ENCODE measurements around the gene IGF1R.

The IGF1R gene

DNA sequence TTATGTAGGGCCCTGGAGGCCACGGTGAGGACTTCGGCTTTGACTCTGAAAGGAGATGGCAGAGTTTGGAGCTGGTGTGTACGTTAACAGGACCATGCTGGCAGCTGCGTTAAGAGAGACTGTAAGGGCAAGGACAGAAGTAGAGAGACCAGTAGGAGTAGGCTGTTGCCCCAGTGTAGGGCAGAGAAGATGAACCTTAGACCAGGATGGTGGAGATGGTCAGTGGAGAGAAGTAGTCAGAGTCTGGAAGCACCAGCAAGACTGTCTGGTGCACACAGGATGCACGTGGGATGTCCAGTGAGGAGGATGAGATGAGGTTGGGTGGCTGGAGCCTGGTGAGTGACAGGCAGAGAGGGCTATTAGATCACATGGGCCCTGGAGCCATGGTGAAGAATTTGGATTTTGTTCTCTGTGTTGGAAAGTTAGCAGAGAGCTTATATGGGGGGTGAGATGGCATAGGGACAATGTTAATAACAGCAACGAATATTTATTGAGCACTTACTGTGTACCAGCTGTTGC, 150.1 kb downstream of the IGF1R start:
- no peak for DNase-seq (ENCODE audit: low read depth)

DNA sequence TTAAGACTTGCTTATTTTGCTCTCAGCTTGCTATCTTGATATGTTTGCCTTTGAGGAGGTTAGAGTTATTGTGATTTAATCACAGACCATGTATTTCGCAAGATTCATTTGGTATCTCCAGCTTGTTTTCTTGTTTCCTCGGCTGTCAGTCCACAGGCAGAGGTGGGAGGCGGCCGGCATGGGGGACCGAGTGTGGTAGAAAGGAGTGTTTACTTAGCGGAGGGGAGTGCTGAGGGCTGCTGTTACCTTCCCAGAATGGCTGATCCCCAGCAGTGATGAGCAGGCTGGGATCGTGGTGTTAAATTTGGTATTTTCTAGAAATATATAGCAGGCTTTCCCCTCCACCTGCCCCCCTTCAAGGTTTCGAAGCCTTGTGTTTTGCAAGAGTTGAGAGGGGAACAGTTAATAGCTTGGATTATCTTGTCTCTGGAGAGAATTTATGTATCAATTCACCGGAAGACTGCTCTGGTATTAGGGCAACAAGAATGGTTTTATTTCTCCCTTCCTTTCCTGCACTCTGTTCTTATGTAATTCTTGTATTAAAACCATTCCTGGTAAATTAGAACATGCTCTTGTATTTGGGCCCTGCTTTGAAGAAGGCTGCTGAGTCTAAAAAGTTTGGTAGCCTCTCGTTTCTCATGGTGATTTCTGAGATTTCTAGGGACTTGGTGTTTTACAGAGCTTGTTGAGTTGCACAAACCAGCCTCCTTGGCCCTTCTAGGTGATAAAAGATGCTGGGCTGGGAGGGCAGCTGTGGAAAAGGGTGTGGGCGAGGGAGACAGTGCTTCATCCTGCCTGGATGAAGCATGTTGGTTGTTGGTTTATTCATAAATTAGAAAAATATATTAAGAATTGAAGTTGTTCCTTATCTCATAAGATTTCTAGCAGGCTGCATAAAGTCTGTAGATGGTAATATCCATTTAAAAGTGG, 151.4 kb downstream of the IGF1R start:
- DNase-seq (ENCODE audit: low read depth), result no peak

DNA sequence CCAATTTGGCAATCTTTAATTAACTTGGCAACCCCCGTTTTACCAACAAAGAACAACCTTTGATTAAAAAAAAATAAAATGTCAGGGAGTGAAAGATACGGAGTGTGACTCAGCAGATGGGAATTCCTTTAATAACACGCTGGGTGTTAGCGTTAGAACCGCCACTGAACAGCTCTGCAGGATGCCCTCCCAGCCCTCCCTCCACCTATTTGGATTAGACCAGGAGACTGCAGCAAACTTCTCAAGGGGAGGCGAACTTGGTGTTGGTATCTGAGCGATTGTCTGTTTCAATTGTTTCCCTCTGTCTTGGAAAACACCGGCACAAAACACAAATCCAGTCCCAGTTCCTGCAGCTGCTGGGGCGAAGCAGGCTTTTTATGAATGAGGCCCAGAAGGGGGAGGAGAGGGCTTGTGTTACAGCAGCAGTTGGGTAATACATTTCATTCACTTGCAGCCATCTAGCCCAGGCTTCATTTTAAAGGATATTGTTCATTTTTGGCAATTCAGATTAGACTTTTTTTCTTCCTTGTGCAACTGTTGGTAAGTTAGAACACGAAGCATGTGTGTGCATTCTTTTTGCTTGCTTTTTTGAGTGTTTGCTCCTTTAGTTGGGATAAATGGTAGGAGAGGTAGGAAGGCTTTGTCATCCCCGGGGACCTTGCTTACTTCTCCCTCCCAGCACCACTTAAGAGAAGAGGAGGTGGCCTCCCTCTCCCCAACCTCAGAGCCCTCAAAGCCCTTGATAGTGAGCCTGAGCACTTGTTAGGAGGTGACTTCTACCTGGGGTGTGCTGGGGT, 152.3 kb downstream of the IGF1R start:
- DNase-seq (ENCODE audit: low read depth), result no peak

DNA sequence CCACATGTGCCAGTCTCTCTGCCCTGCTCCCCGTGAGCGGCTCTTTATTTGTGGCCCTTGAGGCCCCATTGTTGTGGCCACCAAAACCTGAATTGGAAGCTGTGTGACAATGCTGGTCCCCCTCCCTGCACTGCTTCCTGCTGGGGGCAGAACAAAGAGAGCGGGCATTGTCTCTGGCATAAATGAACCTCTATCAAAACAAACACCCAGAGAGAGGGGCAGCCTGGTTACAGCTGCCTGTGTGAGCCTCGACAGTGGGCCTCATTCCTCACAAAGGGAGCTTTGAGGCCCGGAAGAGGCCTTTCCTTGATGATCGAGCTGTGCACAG, 152.9 kb downstream of the IGF1R start:
- DNase-seq (ENCODE audit: low read depth), result no peak

DNA sequence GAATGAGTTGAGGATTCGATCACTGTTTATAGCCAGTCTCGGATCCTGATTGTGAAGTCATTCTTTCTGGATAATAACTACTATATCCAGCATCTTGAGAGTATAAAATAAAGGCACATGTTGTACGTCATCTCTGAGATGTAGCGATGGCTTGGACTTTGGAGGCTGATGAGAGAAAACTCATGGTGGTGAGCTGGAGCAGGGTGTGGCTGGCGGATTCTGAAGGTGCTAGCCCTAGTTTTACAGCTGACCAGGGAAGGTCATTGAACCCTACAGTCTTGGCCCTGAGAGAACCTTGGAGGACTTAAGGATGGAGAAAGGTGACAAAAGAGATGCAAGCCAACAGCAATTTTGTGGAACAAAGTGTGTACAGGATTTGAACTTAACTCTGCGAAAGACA, 153.8 kb downstream of the IGF1R start:
- no peak for DNase-seq (ENCODE audit: low read depth)

DNA sequence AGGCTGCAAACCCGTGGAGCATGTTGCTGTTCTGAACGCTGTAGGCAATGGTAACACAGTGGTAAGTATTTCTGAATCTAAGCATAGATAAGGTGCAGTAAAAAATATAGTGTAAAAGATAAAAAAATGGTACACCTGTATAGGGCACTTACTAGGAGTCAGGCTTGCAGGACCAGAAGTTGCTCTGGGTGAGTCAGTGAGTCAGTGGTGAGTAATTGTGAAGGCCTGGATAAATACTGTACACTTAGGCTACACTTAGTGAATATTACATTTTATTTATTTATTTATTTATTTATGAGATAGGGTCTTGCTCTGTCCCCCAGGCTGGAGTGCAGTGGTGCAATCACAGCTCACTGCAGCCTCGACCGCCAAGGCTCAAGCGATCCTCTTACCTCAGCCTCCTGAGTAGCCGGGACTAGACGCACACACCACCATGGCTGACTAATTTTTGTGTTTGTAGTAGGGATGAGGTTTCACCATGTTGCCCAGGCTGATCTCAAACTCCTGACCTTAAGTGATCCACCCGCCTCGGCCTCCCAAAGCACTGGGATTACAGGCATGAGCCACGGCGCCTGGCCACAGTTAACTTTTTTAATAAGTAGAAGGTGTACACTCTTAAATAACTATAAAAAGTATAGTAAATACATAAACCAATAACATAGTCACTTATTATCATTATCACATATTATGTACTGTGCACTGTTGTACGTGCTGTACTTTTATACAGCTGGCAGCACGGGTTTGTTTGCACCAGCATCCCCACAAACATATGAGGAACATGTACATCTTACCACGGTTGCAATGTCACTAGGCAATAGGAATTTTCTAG, 155.1 kb downstream of the IGF1R start:
- no peak for DNase-seq (ENCODE audit: low read depth)

DNA sequence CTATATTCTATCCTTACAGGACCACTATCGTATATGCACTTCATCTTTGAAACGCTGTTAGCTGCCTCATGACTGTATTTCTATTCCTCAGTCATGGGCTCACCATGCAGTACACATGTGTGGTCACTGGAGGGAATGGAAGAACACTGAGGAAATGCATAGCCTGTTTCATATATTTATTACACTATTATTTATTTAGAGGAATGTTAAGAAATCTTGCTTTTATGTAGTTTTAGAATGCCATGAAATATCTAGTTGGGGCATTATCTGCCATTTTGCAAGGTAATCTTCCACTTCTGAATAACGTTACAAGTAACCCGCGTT, 155.7 kb downstream of the IGF1R start:
- DNase-seq (ENCODE audit: low read depth), result no peak

DNA sequence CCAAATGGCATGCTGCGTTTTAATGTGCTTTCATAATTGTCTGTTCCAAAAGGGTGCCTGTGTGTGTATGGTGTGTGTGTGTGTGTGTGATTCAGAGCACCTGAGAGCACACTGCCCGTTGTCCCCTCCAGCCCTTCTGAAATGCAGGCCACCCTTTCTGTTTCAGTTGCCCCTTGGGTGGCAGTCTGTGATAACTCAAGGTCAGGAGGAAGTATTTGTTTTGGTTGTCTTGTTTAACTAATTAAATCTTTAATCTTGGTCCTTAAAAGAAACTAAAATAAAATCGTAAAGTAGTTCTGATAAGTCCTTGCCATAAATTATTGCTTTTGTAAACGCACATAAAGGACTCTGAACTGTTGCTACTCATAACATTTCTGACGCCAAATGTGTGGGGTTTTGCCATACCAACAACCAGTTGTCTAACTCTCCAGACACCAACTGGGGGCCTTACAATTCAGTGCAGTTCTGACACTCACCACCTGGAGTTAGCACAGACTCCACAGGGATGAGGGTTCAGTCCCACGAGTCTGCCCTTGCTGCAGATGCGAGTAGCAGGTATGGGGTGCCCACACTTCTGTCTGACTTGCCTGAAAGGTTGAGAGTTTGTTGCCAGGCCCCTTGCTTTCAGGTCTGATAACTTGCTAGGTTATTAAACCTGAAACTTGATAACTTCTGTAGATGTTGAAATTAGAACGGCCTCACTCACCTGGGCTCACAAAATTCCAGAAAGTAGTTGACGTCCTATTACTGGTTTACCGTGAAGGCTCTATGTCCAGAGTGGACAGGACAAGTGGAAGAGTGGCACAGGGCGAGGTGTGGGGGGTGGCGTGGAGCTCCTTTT, 157.3 kb downstream of the IGF1R start:
- DNase-seq (ENCODE audit: low read depth), result no peak

DNA sequence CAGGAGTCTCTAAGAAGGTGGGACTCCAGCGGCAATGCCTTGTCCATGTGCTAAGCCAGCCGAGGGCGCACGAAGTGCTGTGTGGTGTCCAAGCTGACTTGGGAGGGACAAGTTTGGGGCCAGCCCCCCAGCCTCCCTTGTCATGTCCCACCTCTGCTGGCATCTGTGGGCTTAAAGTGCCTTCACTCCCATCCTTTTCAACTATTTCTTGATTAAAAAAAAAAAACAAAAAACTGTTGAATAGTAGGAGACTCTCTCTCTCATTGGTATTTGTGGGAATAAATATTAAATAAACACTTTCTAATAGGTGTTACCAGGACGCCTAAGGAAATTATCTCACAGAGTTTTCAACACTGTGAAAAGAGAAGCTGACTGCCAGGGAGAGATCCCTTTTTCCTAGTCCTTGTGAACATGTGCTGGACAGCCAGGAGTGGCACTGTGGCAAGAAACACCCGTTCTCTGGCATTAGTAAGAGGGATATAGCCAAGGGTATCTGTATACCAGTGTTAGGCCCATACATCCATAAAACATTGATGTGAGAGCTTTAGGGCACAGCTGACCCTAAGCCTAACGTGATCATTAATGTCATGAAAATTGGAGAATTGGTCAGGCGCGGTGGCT, 158.0 kb downstream of the IGF1R start:
- DNase-seq (ENCODE audit: low read depth), result no peak

DNA sequence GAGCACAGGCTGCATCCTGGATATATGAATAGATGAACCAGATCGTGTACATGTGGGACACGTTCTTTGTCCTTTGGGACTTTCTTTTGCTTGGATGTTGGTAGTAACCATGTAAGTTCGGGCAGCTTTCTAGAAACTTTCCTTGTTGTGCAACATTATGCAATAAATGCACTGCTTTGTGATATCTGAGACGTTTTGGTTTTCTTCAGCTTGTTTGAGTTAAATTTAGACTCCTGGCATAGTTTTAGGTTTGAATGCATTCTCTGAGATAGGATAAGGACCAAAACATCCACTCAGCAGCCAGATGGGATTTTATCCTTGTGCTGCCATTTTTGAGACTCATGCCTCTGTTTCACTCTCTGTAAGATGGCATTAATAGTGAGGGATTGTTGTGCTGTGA, 158.9 kb downstream of the IGF1R start:
- no peak for DNase-seq (ENCODE audit: low read depth)

DNA sequence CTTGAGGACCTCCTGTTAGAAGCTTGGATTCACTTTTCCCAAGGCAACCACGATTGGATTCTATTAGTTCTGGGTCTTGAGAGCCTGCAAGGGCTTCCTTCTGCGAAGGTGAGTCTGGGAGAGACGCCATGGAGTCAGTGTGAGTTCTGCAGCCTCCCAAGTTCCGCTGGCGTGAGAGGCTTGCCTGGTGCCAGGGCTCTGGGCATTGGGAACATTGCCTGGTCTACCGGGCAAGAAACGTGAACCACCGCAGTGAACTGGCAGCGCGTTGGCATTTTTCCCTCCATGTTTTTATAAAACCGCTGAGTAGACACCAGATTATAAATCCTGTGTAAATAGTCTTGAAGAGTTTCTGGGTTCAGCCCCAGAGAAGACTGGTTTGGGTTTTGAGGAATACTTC, 160.9 kb downstream of the IGF1R start:
- DNase-seq (ENCODE audit: low read depth), result no peak

DNA sequence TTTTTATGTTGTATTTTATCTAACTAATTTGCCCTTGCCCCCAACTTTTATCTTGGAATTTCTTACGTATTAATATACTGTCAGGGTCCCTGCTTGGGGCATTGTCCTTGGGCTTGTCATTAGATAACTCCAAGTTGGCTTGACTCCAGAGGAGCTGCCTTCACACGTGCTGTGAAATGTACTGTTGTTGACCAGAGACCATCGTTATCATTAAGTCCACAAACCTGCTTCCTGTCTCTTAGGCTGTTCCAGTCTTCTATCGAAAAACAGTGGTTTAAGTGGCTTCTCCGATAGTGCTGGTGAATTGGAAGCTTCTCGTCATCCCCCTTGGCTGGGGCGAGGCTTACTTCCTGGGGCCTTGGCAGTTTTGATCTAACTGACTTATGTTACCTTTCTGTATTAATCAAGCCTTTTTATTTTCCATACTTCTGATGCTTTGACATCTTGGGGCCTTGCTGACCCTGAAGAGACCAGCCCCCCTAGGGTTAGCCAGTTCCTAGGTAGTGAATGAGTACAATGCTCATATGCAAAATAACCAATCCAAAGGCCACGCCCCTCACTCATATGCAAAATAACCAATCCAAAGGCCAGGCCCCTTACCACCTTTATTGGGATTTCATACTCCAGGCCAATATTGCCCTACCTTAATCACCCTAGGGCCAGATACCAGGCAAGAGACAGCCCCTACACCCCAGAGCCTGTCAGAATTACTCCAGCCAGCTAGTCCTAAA, 164.5 kb downstream of the IGF1R start:
- no peak for DNase-seq (ENCODE audit: low read depth)

DNA sequence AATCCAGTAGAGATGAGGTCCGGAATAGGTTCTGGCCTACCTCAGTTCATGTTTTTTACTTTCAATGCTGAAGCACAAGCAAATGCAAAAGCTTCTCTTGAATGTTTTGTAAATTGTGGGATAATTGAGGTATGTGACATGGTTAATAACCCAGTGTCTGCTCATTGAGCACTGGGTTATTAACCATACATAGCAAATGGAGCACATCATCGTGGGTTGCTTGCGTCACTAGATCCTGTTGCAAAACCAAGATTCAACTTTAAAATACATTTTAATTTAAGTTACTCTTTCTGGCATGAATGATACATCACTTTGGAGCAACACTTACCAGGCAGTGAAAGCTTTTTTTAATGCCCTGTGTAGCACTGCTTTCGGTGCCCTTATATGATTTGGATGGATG, 165.6 kb downstream of the IGF1R start:
- DNase-seq (ENCODE audit: low read depth), result no peak

DNA sequence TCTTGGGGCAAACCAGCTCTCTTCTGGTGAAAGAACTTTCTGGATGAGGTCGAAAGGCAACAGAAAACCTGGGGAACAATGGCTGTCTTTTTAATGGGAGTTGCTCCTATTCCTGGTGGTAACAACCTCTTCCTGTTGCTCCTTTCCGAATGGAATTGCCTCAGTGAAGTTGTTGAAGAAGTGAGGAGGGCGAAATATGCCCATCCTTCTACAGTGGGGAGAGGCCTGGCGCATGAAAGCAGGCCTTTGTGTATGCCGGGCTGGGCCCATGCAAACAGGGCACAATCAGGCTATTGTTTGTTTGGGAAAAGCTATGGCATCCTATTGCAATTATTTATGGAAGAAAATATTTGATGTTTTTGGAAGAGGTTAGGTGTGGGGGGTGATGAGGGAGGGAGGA, 166.9 kb downstream of the IGF1R start:
- no peak for DNase-seq (ENCODE audit: low read depth)

DNA sequence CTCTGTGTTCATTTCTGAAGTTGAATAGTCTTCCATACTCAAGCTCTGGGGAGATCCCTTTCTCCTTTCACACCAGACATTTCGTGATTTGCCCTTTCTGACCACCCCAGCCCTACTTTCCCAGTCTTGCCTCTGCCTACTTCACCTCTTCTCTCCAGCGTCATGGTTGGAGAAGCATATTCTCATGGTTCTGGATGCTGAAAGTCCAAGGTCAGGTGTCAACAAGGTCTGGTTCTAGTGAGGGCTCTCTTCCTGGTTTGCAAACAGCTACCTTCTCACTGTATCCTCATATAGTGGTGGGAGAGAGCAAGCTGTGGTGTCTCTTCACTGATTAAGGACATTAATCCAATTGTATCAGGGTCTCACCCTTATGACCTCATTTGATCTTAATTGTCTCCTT, 169.4 kb downstream of the IGF1R start:
- DNase-seq (ENCODE audit: low read depth), result no peak

DNA sequence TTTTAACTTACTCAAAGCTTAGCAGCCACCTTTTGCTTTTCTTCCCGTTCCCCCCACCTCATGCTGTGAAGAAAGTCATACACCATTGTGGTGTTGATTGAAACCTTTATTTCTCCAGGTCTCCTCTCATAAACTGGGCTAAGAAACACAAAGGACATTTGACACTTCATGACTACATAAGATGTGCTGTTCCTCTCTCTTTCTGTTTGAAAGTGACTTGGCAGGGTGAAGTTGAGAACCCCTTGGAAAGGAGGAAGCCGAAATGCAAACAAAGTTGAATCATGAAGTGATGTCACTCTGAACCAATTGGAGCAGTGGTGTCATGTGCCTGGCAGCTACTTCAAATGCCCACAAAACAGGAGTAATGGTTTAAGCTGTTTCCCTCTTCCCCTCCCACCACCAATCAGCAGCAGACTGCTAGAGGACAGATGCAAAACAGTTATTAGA, 174.7 kb downstream of the IGF1R start:
- no peak for DNase-seq (ENCODE audit: low read depth)

DNA sequence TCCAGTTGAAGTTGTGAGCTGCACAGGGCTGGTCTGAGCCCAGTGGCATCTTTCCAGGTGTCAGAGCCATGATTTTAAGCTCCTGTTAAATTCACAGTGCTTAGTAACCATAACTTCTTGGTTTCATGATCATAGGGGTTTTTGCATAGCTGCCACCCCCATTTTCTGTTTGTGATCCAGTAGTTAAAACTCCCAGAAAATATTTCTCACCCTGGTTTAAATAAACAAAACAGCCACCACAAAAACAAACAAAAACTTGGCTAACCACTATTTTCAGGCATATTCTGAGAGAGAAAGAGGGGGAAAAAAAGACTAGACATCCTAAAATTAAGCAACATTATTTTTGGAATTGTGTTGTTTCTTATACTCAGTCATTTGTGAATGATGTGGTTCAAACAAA, 175.3 kb downstream of the IGF1R start:
- DNase-seq (ENCODE audit: low read depth), result no peak

DNA sequence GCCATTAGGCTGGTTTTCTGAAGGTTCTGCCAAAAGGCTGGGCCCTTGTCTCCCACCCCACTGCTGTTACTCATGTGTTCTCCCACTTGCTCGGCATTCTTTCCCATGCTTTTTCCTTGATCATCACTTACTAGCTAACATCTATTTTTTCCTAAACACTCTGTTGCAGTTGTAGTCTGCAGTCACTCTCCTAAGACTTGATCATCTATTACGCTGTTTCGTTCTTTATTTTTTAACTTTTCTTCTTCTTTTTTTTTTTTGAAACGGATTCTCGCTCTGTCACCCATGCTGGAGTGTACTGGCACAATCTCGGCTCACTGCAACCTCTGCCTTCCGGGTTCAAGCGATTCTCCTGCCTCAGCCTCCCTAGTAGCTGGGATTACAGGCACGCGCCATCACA, 176.3 kb downstream of the IGF1R start:
- no peak for DNase-seq (ENCODE audit: low read depth)

DNA sequence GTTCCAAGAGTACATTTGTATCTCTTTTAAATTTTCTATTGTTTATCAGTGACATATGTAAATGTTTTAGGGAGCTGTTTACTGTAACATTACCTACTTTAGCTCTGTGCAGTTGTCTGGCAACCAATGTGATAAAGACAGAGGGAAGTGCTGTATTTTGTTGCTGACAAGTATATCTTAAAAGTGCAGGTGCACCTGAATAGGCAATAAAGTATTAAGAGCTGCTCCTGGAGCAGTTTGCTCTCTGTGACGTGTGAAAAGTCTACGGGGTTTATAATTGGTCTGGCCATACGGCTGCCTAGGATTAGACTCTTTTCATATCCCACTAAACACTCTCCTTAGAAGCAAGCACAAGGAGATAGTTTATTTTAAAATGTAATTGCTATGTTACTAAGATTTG, 178.3 kb downstream of the IGF1R start:
- DNase-seq (ENCODE audit: low read depth), result no peak

DNA sequence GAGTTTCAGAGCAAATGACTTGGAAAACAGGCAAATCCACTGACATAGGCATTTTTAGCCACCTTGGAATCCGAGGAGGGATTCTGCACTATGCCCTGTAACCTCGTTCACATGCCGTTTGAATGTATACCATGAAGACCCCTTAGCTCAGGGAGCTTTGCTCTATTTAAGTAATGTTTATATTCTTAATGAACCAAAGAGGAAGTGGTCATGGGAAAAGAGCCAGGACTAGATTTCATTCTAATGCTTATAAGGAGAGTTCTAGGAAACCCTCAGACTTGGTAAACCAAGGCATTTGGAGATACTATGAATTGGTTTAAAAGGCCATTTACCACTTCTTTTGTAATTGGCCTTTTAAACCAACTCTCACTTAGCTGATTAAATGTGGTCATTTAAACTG, 178.9 kb downstream of the IGF1R start:
- DNase-seq (ENCODE audit: low read depth), result no peak

All from activated T-helper 1 cell treated with Interleukin-2 at 50 U/mL for 16 hours (primary cell).